ENCODE measurements around the gene CIZ1.

CIZ1 gene

GRCh38 chr9:128152133-128153059 lies 39.0 kb downstream of the CIZ1 start:
- H3K27me3 ChIP-seq (ENCODE audit: control insufficient read depth in 5 of 5, insufficient read depth in 4 of 5, low read length in 5 of 5) = peaks cover 0 to 4% (median 0%) of the 10 kb centered on the region in 5 donors
- no peak overlapping the region for H3K27ac ChIP-seq (ENCODE audit: low read depth, low read length)
- H3K4me3 ChIP-seq (ENCODE audit: low read depth in 1 of 5, low read length in 5 of 5) = no peak overlapping the region
- H3K4me1 ChIP-seq (ENCODE audit: control insufficient read depth in 5 of 5, insufficient read depth in 5 of 5, low read length in 5 of 5) = no peaks in the 10 kb centered on the region
- no peak overlapping the region for H3K9ac ChIP-seq (ENCODE audit: low read length in 5 of 5)
- H3K9me3 ChIP-seq (ENCODE audit: control insufficient read depth in 5 of 5, low read length in 5 of 5) = no peaks in the 10 kb centered on the region
- no peaks in the 10 kb centered on the region for H3K36me3 ChIP-seq (ENCODE audit: control insufficient read depth in 5 of 5, insufficient read depth in 5 of 5, low read length in 5 of 5)

GRCh38 chr9:128151309-128152132 lies 39.9 kb downstream of the CIZ1 start:
- Histone ChIP-seq H3K9me3 (ENCODE audit: control insufficient read depth in 5 of 5, low read length in 5 of 5) (no peaks in the 10 kb centered on the region), H3K4me1 (ENCODE audit: control insufficient read depth in 5 of 5, insufficient read depth in 5 of 5, low read length in 5 of 5) (no peaks in the 10 kb centered on the region), H3K9ac (ENCODE audit: low read length in 5 of 5) (no peak overlapping the region), H3K4me3 (ENCODE audit: low read depth in 1 of 5, low read length in 5 of 5) (no peak overlapping the region), H3K36me3 (ENCODE audit: control insufficient read depth in 5 of 5, insufficient read depth in 5 of 5, low read length in 5 of 5) (no peaks in the 10 kb centered on the region), H3K27me3 (ENCODE audit: control insufficient read depth in 5 of 5, insufficient read depth in 4 of 5, low read length in 5 of 5) (peaks cover 0 to 4% (median 0%) of the 10 kb centered on the region in 5 donors), H3K27ac (ENCODE audit: low read depth, low read length) (no peak overlapping the region)

- Histone ChIP-seq H3K27me3 (ENCODE audit: control insufficient read depth in 5 of 5, insufficient read depth in 4 of 5, low read length in 5 of 5) (peaks cover 0 to 4% (median 0%) of the 10 kb centered on the region in 5 donors), H3K27ac (ENCODE audit: low read depth, low read length) (no peak overlapping the region), H3K4me3 (ENCODE audit: low read depth in 1 of 5, low read length in 5 of 5) (no peak overlapping the region), H3K36me3 (ENCODE audit: control insufficient read depth in 5 of 5, insufficient read depth in 5 of 5, low read length in 5 of 5) (no peaks in the 10 kb centered on the region), H3K9ac (ENCODE audit: low read length in 5 of 5) (no peak overlapping the region), H3K4me1 (ENCODE audit: control insufficient read depth in 5 of 5, insufficient read depth in 5 of 5, low read length in 5 of 5) (no peaks in the 10 kb centered on the region), H3K9me3 (ENCODE audit: control insufficient read depth in 5 of 5, low read length in 5 of 5) (no peaks in the 10 kb centered on the region)
Measured at GRCh38 chr9:128150594-128151308, 40.6 kb downstream of the CIZ1 start.

GRCh38 chr9:128149951-128150593 lies 41.3 kb downstream of the CIZ1 start:
- Histone ChIP-seq H3K4me1 (ENCODE audit: control insufficient read depth in 5 of 5, insufficient read depth in 5 of 5, low read length in 5 of 5) (no peaks in the 10 kb centered on the region), H3K27me3 (ENCODE audit: control insufficient read depth in 5 of 5, insufficient read depth in 4 of 5, low read length in 5 of 5) (peaks cover 0 to 4% (median 0%) of the 10 kb centered on the region in 5 donors), H3K9me3 (ENCODE audit: control insufficient read depth in 5 of 5, low read length in 5 of 5) (no peaks in the 10 kb centered on the region), H3K9ac (ENCODE audit: low read length in 5 of 5) (no peak overlapping the region), H3K36me3 (ENCODE audit: control insufficient read depth in 5 of 5, insufficient read depth in 5 of 5, low read length in 5 of 5) (no peaks in the 10 kb centered on the region), H3K27ac (ENCODE audit: low read depth, low read length) (no peak overlapping the region), H3K4me3 (ENCODE audit: low read depth in 1 of 5, low read length in 5 of 5) (no peak overlapping the region)

DNA sequence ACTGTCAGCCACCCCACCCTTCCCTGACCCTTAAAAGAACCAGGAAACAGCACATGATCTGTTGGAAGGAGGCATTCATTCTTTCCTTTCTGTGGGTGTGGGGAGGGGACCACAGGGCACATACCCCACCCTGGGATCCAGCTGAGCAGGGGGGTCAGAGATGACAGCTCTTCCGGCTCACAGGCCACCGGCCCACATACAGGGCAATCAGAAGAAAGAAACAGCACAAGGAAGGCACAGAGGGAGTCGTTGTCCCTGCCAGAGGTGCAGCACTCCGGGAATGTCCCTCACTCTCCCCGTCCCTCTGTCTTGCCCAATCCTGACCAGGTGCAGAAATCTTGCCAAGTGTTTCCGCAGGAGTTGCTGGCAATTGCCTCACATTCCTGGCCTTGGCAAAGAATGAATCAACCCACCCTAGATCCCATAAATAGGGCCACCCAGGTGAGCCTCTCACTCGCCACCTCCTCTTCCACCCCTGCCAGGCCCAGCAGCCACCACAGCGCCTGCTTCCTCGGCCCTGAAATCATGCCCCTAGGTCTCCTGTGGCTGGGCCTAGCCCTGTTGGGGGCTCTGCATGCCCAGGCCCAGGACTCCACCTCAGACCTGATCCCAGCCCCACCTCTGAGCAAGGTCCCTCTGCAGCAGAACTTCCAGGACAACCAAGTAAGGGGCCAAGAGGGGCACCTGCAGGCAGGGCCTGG lies 42.2 kb downstream of the CIZ1 start, which contains the start of gene LCN2:
Gene LCN2 (plus strand): TSS at position 453 of the 701 bp plus-strand sequence. CDS start 73 bp downstream, at position 526.
- no peak within 1 kb of the TSS for H3K9ac ChIP-seq (ENCODE audit: low read length in 5 of 5)
- H3K4me3 ChIP-seq (ENCODE audit: low read depth in 1 of 5, low read length in 5 of 5) = no peak within 1 kb of the TSS
- no peaks in the 10 kb centered on the region for H3K9me3 ChIP-seq (ENCODE audit: control insufficient read depth in 5 of 5, low read length in 5 of 5)
- peaks cover 0 to 1% (median 0%) of the 10 kb centered on the region in 5 donors for H3K4me1 ChIP-seq (ENCODE audit: control insufficient read depth in 5 of 5, insufficient read depth in 5 of 5, low read length in 5 of 5)
- peaks cover 0 to 4% (median 0%) of the 10 kb centered on the region in 5 donors for H3K27me3 ChIP-seq (ENCODE audit: control insufficient read depth in 5 of 5, insufficient read depth in 4 of 5, low read length in 5 of 5)
- H3K36me3 ChIP-seq (ENCODE audit: control insufficient read depth in 5 of 5, insufficient read depth in 5 of 5, low read length in 5 of 5) = no peaks in the 10 kb centered on the region
- no peak within 1 kb of the TSS for H3K27ac ChIP-seq (ENCODE audit: low read depth, low read length)

DNA sequence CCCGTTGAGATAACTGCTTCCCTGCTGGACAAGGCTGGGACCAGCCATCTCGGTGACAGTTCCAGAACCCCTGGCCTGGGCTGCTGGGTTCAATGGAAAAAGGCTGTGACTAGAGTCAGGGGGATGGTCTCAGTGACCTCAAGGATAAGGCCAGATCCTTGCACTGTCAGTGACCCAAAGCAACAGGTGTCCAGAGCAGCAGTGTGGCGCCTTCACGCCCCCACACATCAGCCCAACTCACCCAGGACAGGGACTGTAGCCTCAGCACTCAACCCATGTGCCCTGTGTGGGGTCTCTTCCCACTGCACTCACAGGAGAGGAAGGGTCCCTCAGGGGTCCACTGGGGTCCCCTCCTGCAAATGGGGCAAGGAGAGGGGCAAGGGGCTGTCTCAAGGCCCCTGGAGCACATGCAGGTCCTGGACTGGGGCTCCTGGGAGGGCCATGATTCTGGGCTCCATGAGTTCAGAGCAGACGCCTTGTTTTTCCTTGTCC lies 42.8 kb downstream of the CIZ1 start:
- Histone ChIP-seq H3K27ac (ENCODE audit: low read depth, low read length) (no peak overlapping the region), H3K9ac (ENCODE audit: low read length in 5 of 5) (no peak overlapping the region), H3K27me3 (ENCODE audit: control insufficient read depth in 5 of 5, insufficient read depth in 4 of 5, low read length in 5 of 5) (peaks cover 0 to 4% (median 0%) of the 10 kb centered on the region in 5 donors), H3K36me3 (ENCODE audit: control insufficient read depth in 5 of 5, insufficient read depth in 5 of 5, low read length in 5 of 5) (no peaks in the 10 kb centered on the region), H3K4me3 (ENCODE audit: low read depth in 1 of 5, low read length in 5 of 5) (no peak overlapping the region), H3K4me1 (ENCODE audit: control insufficient read depth in 5 of 5, insufficient read depth in 5 of 5, low read length in 5 of 5) (peaks cover 0 to 7% (median 0%) of the 10 kb centered on the region in 5 donors), H3K9me3 (ENCODE audit: control insufficient read depth in 5 of 5, low read length in 5 of 5) (no peaks in the 10 kb centered on the region)

- Histone ChIP-seq H3K36me3 (ENCODE audit: control insufficient read depth in 5 of 5, insufficient read depth in 5 of 5, low read length in 5 of 5) (no peaks in the 10 kb centered on the region), H3K27ac (ENCODE audit: low read depth, low read length) (no peak overlapping the region), H3K4me3 (ENCODE audit: low read depth in 1 of 5, low read length in 5 of 5) (no peak overlapping the region), H3K27me3 (ENCODE audit: control insufficient read depth in 5 of 5, insufficient read depth in 4 of 5, low read length in 5 of 5) (peaks cover 0 to 4% (median 0%) of the 10 kb centered on the region in 5 donors), H3K9me3 (ENCODE audit: control insufficient read depth in 5 of 5, low read length in 5 of 5) (no peaks in the 10 kb centered on the region), H3K9ac (ENCODE audit: low read length in 5 of 5) (no peak overlapping the region), H3K4me1 (ENCODE audit: control insufficient read depth in 5 of 5, insufficient read depth in 5 of 5, low read length in 5 of 5) (peaks cover 0 to 16% (median 0%) of the 10 kb centered on the region in 5 donors)
Measured at GRCh38 chr9:128146591-128147120, 44.7 kb downstream of the CIZ1 start.

DNA sequence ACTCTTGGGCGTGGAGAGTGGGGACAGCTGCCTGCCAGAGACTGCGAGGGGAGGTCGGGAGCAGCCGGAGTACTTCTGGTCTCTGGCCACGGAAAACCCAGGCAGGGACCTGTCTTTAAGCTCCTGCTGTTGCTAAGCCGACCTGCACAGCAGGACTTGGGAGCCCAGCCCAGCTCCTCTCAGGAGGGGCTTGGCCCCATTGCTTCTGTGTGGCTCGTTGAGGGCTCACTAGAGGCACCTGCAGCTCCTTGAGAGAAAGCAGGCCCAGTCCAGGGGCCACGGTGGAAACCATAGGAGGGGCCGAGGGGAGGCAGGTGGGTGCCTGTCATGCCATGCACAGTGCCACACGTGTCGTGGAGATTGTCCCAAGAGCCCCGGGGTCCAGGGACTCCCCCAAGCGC lies 45.4 kb downstream of the CIZ1 start:
- Histone ChIP-seq H3K4me3 (ENCODE audit: low read depth in 1 of 5, low read length in 5 of 5) (no peak overlapping the region), H3K27me3 (ENCODE audit: control insufficient read depth in 5 of 5, insufficient read depth in 4 of 5, low read length in 5 of 5) (peaks cover 0 to 4% (median 0%) of the 10 kb centered on the region in 5 donors), H3K36me3 (ENCODE audit: control insufficient read depth in 5 of 5, insufficient read depth in 5 of 5, low read length in 5 of 5) (no peaks in the 10 kb centered on the region), H3K9ac (ENCODE audit: low read length in 5 of 5) (no peak overlapping the region), H3K9me3 (ENCODE audit: control insufficient read depth in 5 of 5, low read length in 5 of 5) (no peaks in the 10 kb centered on the region), H3K4me1 (ENCODE audit: control insufficient read depth in 5 of 5, insufficient read depth in 5 of 5, low read length in 5 of 5) (peaks cover 0 to 16% (median 0%) of the 10 kb centered on the region in 5 donors), H3K27ac (ENCODE audit: low read depth, low read length) (no peak overlapping the region)

All from subcutaneous abdominal adipose tissue (tissue), 5 donors.